Esophagus mucosa (tissue), 1 donor: Measurements from ENCODE around the gene MRPL55. TPM values are rescaled to one million over a fixed set of nuclear protein-coding genes. Genes with fewer than 3 reads are reported as not detected.
A peak's percentile ranks its signal among the peaks of the same experiment; 100 is the strongest.

Source experiments
- ATAC-seq: fragments of 200-7000 bp; cut with Tn5 transposase; one replicate; pipeline ENCODE4 v1.9.1; 2020
- total RNA-seq: library from RNA; stranded (reverse); gene quantifications from one replicate; pipeline ENCODE4 v1.2.4, GENCODE V29; 2023
- donor health status: DM: yes; HTN: yes; CAD: no.

The MRPL55 gene
- total RNA-seq, 1 donor from 2014 or later = 29.0 TPM

GRCh38 chr1:228083871-228084278 lies 25.2 kb downstream of the MRPL55 start:
- ATAC-seq = no peak

DNA sequence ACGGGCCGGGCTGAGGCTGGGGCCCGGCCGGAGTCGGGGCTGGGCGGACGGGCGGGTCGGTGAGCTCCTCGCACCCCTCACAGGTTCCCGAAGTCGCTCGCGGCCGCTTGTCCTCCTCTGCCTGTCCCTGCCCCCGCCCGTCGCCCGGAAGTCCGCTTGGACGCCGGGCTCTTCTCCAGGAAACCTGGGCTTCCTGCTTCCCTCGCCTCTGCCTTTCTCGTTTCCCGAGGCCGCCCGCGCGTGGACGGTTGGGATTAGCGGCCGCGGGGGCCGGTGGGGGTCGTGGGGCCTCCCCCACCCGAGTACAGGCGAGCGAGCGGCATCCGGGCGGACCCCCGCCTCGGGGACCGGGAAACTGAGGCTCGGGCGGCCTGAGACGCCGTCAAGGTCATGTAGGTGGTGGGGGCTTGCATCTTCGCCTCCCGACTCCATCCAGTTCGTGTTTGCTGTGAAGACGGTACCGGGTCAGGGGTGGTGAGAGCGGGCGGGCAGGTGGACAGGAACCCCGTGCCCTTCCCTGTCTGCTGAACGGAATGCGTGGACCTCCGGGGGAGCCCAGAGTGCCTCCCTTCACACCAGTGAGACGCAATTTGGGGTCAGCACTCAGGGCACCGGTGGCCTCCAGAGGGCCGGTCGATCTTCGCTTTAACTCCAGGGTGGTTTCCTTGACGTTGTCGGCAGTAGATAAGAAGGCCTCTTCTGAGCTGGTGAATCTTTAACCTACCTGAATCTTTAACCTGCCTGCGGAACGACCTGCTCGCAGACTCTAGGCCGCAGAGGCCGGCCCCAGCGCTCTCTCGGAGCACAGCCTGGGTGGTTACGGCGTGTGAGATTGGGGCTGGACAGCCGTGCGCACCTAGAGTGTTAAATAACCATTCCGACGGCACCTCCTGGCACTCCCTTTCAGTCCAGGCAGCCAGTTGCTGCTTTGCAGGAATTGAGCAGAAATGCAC lies 25.9 kb downstream of the MRPL55 start:
- peak; percentile 20 for ATAC-seq

GRCh38 chr1:228082214-228082917 lies 26.7 kb downstream of the MRPL55 start, which contains the start of gene ARF1:
ARF1 (plus strand) TSS chr1:228082708; CDS start chr1:228097115, 14,407 bp downstream.
- ATAC-seq = peak; percentile 96

GRCh38 chr1:228081578-228082213 lies 27.4 kb downstream of the MRPL55 start:
- ATAC-seq = peak; percentile 9

GRCh38 chr1:228081144-228081543 lies 28.0 kb downstream of the MRPL55 start:
- ATAC-seq = no peak

- no peak for ATAC-seq
These were observed 29.4 kb downstream of the MRPL55 start for GRCh38 chr1:228079601-228080263.

DNA sequence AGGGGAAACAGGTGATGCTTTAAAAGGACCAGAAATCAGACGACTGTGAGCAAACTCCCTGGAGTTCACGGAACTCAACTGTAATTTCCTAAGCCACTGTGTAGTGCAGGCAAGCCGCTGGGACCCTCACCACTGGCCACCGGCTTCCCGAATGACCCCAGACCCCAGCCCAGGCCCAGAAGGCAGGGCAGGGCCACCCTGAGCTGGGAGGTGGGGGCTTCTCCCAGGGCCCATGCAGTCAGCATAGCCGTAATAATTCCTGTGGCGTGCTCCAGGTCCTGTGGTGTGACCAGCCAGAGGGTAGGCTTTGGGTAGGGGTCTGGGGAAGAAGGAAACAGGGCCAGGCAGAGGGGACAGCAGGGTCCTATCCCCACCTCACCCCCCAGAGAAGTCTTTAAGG lies 30.1 kb downstream of the MRPL55 start:
- ATAC-seq = no peak

GRCh38 chr1:228077565-228078330 lies 31.4 kb downstream of the MRPL55 start:
- ATAC-seq = no peak

- no peak for ATAC-seq
These were observed 32.2 kb downstream of the MRPL55 start for GRCh38 chr1:228076796-228077430.

DNA sequence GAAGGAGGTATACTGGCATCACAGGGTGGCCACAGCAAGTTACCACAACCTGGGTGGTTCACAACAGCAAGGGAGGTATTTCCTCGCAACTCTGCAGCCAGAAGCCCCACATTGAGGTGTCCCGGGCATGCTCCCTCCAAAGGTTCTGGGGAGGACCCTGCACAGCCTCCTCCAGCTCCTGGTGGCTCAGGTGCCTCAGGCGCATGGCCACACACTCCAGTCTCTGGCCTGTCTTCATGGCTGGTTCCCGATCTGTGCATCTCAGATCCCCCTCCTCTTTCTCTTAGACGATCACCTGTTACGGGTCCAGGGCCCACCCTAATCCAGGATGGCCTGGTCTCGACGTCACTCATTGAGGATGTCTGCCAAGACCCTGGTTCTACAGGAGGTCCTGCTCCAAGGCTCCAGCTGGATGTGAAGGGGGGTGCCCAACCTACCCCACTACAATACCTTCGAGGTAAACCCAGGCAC lies 33.3 kb downstream of the MRPL55 start:
- no peak for ATAC-seq

- ATAC-seq = no peak
These were observed 34.0 kb downstream of the MRPL55 start for GRCh38 chr1:228074954-228075730.

DNA sequence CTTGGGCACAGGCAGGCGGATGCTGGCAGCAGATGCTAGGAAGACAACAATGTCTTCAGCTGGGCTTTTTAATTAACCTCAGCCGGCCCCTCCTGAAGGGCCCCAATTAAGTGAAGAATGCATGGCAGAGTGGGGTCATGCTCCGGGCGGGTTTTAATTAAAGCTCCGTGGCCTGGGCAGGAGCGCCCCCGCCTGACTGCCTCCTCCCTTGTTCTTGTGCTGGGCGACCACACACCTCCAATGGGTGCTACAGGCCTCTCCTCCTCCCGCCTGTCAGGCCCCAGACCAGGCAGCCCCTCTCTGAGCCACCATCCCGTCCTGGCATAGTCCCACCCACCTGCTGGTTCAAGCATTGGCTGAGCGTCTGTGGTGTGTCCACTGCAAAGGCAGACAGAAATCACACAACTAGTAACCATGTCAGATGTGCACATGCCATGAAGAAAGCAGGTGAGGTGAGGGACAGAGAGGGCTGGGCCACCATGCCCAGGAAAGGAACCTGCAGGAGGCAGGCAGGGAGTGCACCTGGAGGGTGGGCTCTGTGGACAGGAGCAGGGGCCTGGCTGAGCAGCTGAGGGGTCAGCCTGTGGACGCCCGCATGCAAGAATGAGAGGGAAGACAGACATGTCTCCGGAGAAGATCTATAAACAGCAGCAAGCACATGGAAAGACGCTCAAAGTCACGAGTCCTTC lies 35.1 kb downstream of the MRPL55 start:
- no peak for ATAC-seq

- no peak for ATAC-seq
These were observed 35.8 kb downstream of the MRPL55 start for GRCh38 chr1:228073061-228073856.

GRCh38 chr1:228072658-228073043 lies 36.4 kb downstream of the MRPL55 start:
- no peak for ATAC-seq

- ATAC-seq = no peak
These were observed 37.1 kb downstream of the MRPL55 start for GRCh38 chr1:228071839-228072657.

DNA sequence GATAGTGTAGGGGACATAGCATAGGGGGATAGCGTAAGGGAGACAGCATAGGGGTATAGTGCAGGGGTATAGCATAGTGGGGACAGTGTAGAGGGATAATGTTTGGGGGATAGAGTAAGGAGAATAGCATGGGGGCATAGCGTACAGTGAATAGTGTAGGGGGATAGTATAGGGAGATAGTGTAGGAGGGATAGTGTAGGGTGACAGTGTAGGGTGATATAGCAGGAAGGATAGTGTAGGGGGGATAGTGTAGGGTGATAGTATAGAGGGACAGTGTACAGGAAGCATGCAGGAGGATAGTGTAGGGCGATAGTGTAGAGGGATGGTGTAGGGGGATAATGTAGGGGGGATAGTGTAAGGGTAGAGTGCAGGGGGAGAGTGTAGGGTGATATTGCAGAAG lies 38.2 kb downstream of the MRPL55 start:
- ATAC-seq = no peak

GRCh38 chr1:228070173-228070572 lies 38.9 kb downstream of the MRPL55 start:
- no peak for ATAC-seq

GRCh38 chr1:228068359-228068758 lies 40.7 kb downstream of the MRPL55 start:
- ATAC-seq = no peak
